Kidney capillary endothelial cell (primary cell): ENCODE measurements around the gene CDKL4.
"Not testable (repeated sequence)": the region's sequence is repeated elsewhere in the genome, so short reads cannot be mapped to it uniquely, and the experiment has no call there.

ENCODE experiments used
- DNase-seq: peaks from one replicate; pipeline ENCODE4 v3.0.0-alpha.2; 2018; ENCODE audit warnings: low spot score

The CDKL4 gene

DNA sequence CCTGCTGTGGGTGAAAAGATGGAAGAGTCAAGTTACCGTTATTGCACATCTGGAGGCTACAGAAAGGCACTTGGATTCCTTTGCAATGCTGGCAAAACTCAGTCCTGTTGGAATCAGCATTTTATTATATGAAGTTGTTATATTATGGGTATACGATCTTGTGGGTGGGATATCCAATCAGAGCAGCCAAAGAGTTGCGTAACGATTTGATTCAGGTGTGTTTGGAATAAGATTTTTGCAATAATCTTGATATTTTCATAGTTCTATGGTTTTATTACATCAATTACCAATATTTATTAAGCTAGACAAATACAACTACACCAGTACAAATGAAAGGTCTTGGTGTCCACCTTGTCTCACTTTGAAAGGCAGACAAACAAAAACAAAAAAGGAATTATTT is 65.0 kb downstream of the CDKL4 start:
- no peak for DNase-seq

DNA sequence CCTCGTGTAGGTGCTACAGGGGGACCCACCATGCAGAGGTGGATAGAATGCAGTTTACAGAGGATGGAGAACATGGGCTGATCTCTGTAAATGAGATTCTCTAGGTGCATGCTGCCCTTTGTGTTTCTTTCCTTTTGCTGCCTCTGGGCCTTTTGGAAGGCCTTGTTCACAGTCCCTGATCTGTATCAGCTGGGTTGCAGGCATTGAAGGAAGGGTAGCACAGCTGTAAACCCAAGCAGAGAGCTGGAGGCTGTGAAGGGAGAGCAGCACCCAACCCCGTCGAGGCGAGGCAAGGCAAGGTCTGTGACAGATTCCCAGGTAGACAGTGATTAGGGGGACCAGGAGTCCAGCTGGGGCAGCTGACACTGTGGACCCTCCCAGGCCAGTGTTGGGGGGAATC is 66.8 kb downstream of the CDKL4 start:
- DNase-seq: no peak

DNA sequence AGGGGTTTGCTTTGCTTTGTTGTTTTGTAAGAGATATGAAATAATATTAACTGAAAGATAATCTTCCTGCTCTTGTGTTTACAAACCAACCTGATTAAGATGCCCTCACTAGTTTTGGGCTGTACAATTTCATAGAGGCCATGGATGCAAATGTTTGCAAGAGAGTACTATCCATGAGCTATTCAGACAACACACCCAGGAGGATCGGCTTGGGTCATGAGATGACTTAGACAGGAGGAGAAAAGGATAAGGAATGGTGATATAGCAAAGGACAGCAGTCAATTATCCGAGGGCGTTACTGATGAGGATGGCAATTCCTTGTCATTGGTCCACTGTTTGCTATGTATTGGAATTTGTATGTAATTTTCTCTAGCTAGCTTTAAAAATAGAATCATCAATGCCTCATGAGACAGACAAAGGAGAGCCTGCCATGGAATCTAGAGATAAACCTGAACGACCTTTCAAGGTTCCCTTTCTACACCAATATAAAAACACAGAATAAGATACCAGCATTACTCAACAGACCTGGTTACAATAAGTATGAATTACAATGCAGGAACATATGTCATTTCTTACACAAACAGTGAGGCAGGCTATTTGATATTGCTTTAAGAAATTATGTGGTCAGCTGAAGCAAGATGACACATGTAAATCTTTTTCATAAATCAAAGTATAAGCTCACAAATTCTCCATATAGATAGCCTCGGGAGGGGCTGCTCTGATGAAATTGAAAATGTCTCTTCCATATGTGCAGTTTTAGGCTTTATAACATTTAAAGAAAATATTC is 68.6 kb downstream of the CDKL4 start:
- no peak for DNase-seq

DNA sequence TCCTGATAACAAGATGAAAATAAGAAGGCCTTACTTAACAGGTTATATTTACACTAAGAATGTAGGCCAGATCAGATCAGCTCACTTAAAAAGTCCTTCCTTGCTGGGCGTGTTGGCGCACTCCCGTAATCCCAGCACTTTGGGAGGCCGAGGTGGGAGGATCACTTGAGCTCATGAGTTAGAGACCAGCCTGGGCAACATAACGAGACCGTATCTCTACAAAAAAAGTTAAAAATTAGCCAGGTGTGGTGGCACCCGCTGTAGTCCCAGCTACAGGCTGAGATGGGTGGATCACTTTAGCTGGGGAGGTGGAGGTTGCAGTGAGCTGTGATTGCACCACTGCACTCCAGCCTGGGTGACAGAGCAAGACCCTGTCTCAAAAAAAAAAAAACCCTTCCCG is 69.7 kb downstream of the CDKL4 start:
- DNase-seq: no peak

DNA sequence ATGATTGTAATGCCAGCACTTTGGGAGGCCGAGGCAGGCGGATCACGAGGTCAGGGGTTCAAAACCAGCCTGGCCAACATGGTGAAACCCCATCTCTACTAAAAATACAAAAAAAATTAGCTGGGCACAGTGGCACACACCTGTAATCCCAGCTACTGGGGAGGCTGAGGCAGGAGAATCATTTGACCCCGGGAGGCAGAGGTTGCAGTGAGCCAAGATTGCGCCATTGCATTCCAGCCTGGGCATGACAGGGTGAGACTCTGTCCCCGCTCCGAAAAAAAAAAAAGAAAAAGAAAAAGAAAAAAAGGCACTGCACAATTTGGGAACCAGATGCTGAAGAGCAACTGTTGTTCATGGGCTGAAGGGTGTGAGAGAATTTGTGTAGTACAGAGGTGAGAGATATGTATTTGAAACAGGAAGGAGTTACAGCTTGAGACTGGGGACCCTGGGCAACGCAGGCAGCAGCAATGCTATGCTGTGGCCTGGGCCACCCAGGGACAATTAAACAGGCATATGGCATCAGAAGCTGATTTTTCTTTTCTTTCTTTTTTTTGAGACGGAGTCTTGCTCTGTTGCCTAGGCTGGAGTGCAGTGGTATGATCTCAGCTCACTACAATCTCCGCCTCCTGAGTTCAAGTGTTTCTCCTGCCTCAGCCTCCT is 71.6 kb downstream of the CDKL4 start:
- not testable (repeated sequence) for DNase-seq

DNA sequence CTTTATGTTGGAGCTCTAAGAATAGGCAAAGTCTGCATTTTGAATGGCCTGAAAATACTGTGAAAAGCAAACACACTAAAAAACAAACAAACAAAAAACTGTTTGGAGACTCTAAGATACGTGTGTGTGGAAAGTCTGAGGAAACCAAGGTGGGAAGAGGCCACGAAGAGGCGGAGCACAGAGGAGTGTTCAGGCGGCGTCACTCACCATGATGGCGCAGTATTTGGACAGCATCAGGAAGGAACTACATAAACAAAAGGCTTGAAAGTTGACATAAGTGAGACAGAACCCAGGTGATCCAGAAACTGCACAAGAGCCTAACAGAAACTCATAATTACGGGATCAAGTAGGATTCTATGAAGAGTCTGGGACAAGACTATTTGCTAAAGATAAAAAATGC is 72.1 kb downstream of the CDKL4 start:
- DNase-seq: no peak

DNA sequence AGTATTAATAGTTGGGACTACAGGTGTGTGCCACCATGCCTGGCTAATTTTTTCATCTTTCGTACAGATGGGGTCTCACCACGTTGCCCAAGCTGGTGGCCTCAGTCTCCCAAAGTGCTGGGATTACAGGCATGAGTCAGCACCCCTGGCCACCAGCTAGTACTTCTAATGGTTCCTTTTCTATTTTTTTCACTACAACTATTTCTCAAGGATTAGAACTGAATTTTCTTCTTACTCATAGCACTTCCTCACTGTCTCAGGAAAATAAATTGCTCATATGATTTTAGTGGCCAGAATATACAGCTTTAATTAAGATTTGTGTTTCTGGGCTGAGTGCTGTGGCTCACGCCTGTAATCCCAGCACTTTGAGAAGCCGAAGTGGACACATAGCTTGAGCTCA is 79.7 kb downstream of the CDKL4 start:
- no peak for DNase-seq

DNA sequence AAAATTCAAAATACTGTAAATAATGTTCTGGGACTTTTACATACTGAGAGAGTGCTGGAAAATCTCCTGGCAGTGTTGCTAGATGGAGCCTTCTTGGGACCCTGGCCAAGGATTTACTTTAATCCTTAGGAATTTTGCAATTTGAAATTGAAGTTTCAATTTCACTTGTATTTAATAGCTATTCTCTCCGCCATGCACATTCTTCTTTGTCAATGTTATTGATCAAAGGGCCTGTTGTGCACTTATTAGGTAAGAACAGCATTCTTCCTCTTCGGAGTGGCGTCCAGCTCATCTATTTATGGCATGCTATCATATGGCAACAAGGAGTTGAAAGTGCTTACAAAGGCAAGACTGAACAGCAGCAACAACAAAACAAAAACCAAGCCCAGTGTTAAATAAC is 82.8 kb downstream of the CDKL4 start:
- DNase-seq: no peak

DNA sequence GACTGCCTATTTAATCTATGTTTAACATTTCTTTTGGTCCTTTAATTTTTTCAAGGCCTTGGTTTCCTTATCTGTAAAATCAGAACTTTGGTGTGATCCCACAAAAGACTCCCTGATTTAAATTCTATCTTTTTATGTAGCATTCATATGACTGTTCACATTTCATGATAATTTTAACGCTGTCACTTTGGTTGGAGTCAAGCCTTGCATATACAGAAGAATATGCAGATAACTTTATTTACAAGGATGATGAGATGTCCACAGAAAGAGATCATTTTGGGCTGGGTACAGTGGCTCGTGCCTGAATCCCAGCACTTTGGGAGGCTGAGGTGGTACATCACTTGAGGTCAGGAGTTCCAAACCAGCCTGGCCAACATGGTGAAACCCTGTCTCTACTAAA is 84.5 kb downstream of the CDKL4 start:
- DNase-seq: no peak

DNA sequence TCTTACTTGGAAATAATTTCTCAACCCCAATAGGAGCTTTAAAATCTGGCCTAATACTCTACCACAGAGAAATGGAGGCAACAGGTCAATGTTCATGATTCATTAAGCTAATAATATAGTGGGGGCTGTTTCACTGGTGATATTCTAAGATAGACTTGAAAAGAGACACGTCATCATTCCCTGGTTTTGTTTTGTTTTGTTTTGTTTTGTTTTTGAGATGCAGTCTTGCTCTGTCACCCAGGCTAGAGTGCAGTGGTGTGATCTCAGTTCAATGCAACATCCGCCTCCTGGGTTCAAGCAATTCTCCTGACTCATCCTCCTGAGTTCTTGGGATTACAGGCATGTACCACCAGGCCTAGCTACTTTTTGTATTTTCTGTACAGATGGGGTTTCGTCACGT is 85.4 kb downstream of the CDKL4 start:
- DNase-seq: no peak

DNA sequence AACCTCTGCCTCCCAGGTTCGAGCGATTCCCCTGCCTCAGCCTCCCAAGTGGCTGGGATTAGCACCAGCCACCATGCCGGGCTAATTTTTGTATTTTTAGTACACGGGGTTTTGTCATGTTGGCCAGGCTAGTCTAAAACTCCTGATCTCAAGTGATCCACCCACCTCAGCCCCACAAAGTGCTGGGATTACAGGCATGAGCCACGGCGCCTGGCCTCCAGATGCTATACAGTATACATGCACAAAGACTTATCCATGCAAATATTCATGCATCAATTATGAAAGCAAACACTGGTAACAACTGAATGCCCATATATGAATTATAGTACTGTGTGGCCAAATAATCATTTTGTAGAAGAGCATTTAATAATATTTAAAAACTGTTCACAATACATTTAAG is 86.9 kb downstream of the CDKL4 start:
- no peak for DNase-seq

DNA sequence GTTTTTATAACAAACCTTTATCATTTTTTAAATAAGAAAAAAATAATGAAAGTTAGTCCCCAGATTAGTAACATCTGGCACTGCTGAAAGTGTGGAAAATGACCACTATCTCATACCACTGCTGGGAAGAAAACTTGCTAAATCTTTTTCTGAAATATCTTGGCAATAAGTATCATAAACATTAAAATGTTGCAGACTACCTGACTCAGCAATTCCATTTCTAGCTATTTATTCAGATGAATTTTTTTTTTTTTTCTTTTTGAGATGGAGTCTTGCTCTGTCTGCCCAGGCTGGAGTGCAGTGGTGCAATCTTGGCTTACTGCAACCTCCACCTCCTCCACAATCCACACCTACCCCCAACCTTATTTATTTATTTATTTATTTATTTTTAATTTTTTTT is 87.7 kb downstream of the CDKL4 start:
- no peak for DNase-seq

DNA sequence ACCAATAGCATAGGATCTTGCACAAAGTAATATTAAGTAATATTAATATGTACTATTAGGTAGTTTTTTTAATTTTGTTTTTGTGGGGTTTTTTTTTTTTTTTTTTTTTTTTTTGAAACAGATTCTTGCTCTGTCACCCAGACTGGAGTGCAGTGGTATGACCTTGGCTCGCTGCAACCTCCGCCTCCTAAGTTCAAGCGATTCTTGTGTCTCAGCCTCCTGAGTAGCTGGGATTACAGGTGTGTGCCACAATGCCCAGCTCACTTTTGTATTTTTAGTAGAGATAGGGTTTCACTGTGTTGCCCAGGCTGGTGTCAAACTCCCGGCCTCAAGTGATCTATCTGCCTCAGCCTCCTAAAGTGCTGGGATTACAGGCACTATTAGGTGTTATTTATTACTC is 88.2 kb downstream of the CDKL4 start:
- not testable (repeated sequence) for DNase-seq

DNA sequence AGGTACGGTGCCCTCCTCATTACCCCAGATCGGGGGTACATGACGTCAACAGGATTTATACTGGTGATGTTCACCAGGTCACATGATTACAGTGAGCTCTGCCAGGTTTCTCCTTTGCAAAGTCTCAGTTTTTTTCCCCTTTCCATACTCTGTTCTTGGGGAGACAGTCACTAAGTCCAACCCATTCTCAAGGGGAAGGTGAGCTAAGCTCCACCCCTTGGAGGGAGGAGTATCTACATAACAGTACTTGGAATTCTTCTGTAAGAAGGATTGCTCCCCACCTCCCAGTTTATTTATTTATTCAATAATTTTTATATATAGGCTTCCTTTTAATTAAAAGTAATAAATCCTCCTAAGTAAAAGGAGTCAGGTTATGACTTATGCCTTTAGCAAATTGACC is 88.8 kb downstream of the CDKL4 start:
- no peak for DNase-seq

DNA sequence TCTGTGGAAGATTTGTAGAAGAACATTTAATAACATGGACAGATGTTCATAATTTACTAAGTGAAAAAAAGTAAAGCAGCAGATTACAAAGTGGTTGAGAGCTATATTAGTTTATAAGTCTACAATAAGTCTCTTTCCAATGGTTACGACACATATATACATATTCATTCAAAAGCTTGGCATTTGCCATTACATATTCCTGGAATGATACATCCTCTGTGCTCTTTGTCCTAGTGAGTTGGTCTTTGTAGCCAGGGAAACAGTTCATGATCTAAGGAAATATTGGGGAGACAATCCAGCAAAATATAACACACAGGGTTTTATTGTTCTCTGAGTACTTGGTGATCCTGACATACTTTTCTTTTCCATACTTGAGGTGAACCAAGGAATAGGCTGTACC is 90.5 kb downstream of the CDKL4 start:
- DNase-seq: no peak

DNA sequence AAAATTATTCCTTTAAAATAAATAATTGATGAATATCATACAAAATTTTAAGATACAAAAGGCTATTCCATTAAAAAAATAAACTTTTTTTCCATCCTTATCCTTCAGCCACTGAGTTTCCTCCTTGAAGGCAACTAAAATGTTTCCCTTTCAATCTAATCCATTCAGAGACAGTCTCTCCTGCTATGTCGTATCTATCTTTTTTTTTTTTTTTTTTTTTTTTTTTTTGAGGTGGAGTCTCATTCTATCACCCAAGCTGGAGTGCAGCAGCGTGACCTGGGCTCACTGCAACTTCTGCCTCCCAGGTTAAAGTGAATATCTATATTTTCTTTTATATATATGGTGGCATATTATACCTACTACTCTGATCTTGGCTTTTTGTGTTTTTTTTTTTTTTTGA is 91.3 kb downstream of the CDKL4 start:
- no peak for DNase-seq

DNA sequence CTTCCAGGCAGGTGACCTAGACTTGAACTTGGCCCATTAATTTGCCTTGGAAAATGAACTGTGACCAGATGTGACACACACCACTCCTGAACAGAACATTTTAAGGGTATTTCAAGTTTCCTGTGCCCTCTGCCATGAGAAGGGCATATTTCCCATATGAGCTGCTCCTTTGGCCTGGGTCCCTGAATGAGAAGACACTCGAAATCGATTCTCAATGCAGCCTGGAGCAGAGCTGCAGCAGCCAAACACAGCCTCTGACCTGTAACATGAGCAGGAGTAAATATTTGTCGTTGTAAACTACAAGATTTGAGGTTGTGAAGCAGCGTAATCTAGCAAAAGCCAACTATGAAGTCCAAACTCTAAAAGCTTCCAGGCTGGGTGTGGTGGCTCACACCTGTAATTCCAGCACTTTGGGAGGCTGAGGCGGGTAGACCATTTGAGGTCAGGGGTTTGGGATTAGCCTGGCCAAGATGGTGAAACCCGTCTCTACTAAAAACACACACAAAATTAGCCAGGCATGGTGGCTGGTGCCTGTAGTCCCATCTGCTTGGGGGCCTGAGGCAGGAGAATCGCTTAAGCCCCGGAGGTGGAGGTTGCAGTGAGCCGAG is 92.8 kb downstream of the CDKL4 start:
- no peak for DNase-seq

DNA sequence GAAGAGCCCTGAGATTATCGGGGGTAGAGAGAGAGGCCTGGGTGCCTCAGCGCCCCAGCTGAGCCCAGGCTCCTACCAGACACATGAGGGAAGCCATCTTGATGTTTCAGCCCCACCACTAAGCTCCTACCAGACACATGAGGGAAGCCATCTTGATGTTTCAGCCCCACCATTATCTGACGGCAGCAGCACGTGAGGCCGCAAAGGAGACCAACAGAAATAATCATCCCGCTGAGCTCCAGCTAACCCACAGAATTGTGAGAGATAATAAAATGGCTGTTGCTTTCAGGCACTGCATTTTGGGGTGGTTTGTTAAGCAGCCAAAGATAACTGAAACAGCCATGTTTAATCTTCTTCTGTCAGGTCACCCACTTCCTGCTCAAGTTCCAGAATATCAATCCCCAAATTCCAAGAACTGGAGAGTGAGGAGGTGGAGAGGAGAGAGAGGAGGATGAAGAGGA is 93.6 kb downstream of the CDKL4 start:
- DNase-seq: no peak

DNA sequence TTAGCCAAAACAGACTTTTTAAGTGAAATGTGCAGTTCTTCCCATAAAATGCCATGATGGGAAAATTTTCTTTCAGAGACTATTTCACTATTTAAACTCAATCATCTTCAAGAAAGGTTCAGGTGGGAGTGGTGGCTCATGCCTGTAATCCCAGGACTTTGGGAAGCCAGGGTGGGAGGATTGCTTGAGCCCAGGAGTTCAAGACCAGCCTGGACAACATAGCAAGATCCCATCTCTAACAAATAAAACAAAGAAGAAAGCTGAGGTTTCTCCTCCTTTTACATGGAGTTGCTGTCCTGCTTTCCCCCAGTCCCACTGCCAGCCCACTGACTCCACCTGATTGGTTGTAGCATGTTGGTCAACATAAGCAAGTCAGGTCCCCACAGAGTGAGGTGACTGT is 97.1 kb downstream of the CDKL4 start:
- no peak for DNase-seq

DNA sequence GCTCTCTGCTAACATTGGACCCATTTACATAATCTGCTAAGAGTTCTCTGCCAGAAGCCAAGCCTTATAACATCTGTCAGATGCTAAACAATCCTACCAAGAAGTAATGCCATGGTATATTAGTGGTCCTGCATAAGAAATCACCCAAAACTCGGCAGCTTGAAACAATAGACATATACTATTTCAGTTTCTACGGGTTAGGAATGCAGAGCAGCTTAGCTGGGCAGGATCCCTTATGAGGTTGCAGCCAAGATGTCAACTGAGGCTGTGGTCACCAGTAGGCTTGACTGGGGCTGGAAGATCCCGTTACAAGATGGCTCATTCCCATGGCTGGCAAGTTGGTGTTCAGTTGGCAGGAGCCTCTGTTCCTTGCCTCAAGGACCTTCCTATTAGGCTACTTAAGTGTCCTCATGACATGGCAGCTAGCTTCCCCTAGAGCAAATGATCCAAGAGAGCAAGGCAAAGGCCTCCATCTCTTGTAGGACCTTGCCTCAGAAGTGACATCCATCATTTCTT is 97.8 kb downstream of the CDKL4 start:
- no peak for DNase-seq

DNA sequence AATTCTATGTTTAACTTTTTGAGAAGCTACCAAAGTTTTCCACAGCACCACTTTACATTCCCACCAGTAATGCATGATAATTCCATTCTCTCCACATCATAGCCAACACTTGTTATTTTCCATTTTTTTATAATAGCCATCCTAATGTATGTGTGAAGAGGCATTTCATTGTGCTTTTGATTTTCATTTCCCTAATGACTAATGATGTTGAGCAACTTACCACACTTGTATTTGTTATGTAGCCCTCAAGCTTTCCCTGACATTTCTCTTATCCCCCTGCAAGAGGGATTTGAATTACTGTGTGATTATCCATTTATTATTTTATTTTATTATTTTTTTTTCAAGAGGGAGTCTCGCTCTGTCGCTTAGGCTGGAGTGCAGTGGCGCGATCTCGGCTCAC is 99.4 kb downstream of the CDKL4 start:
- DNase-seq: no peak

DNA sequence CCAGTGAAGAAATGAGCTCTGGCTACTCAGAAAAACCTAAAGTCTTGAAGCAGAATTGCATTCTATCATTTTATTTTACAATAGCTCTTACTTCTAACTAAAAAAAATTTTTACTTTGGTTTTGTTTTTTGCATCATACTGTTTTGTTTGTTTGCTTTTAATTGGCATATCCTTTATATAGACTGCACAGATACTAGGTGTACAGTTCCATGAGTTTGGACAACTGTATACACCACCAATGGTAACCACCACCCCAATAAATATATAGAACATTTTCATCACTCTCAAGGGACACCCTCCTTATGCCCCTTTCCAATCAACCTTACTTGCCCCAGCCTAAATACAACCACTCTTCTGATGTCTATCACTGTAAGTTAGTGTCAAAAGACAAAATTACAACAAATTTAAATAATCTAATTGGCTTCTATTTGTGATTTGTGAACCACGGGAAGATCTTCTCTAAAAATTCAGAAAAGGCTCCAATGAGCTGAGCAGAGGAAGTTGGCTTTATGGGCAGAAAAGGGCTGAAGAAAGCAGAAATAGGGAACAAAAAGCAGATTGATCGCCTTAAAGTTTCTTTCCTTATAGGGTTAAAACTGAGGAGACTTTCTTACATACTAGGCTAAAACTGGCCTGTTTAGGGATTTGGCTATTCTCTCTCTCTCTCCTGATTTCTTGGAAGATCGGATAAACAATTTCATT is 100.7 kb downstream of the CDKL4 start:
- no peak for DNase-seq
